ENCODE results near the gene SIGLECL1. TPM values are rescaled to one million over a fixed set of nuclear protein-coding genes. Genes with fewer than 3 reads are reported as not detected.

The SIGLECL1 gene
- total and polyA plus RNA-seq, 7 donors, result not detected

GRCh38 chr19:51293571-51294210 lies 42.8 kb downstream of the SIGLECL1 start:
- 60 to 68% (median 61%) methylated on average over 13 to 14 of the region's 14 CpGs for WGBS, 3 donors

GRCh38 chr19:51294211-51294976 lies 43.5 kb downstream of the SIGLECL1 start:
- Histone ChIP-seq H3K27me3 (ENCODE audit: insufficient read depth in 3 of 3, low read length in 2 of 3) (peaks cover 0 to 21% (median 2%) of the 10 kb centered on the region in 3 donors), H3K27ac (no peak overlapping the region), H3K4me1 (no peaks in the 10 kb centered on the region), H3K9me3 (no peaks in the 10 kb centered on the region), H3K36me3 (ENCODE audit: insufficient read depth in 1 of 2, low read depth in 1 of 2) (no peaks in the 10 kb centered on the region), H3K4me3 (no peak overlapping the region)
- 78 to 82% (median 79%) methylated on average over 23 of the region's 23 CpGs for WGBS, 3 donors
- intact Hi-C loops (cut with DNase I), result no loop called here
- no peak for ATAC-seq
- TF ChIP-seq, protein P1, sequence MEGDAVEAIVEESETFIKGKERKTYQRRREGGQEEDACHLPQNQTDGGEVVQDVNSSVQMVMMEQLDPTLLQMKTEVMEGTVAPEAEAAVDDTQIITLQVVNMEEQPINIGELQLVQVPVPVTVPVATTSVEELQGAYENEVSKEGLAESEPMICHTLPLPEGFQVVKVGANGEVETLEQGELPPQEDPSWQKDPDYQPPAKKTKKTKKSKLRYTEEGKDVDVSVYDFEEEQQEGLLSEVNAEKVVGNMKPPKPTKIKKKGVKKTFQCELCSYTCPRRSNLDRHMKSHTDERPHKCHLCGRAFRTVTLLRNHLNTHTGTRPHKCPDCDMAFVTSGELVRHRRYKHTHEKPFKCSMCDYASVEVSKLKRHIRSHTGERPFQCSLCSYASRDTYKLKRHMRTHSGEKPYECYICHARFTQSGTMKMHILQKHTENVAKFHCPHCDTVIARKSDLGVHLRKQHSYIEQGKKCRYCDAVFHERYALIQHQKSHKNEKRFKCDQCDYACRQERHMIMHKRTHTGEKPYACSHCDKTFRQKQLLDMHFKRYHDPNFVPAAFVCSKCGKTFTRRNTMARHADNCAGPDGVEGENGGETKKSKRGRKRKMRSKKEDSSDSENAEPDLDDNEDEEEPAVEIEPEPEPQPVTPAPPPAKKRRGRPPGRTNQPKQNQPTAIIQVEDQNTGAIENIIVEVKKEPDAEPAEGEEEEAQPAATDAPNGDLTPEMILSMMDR (IDR thresholded peaks at IDR 0.05), result no peak
- no peak for DNase-seq

More at GRCh38 chr19:51293571-51294210, 42.8 kb downstream of the SIGLECL1 start:
- Histone ChIP-seq H3K36me3 (ENCODE audit: insufficient read depth in 1 of 2, low read depth in 1 of 2) (no peaks in the 10 kb centered on the region), H3K9me3 (no peaks in the 10 kb centered on the region), H3K4me1 (no peaks in the 10 kb centered on the region), H3K27ac (no peak overlapping the region), H3K4me3 (no peak overlapping the region), H3K27me3 (ENCODE audit: insufficient read depth in 3 of 3, low read length in 2 of 3) (peaks cover 0 to 21% (median 2%) of the 10 kb centered on the region in 3 donors)
- TF ChIP-seq, protein P1 (IDR thresholded peaks at IDR 0.05), result no peak
- intact Hi-C loops (cut with DNase I), result no loop called here
- ATAC-seq, result no peak
- DNase-seq, result no peak

DNA sequence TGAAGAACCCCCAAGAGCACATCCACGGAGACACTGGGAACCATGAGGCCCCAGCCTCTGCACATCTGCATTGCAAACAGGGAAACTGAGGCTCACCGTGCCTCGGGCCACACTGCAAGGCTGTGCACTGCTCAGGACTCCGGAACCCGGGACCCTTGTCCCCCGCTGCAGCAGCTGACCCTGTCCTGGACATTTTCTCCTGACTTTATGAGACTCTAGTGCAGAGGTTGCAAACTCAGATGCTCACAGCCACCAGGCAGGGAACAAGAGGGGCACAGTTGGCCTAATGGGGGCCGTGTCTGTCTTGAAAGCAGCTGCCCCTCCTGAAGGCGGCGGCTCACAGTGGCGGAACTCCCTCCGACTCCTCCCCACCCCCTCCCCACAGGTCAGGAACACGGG lies 44.1 kb downstream of the SIGLECL1 start:
- H3K36me3 ChIP-seq (ENCODE audit: insufficient read depth in 1 of 2, low read depth in 1 of 2), result no peaks in the 10 kb centered on the region
- TF ChIP-seq, protein P1 (IDR thresholded peaks at IDR 0.05), result no peak
- peaks cover 0 to 21% (median 2%) of the 10 kb centered on the region in 3 donors for H3K27me3 ChIP-seq (ENCODE audit: insufficient read depth in 3 of 3, low read length in 2 of 3)
- WGBS, 3 donors, result 54 to 57% (median 56%) methylated on average over 11 to 12 of the region's 12 CpGs
- no peaks in the 10 kb centered on the region for H3K4me1 ChIP-seq
- DNase-seq (no peak), ATAC-seq (no peak)
- H3K9me3 ChIP-seq, result no peaks in the 10 kb centered on the region
- no peak overlapping the region for H3K4me3 ChIP-seq
- no peak overlapping the region for H3K27ac ChIP-seq
- intact Hi-C loops (cut with DNase I), result no loop called here

DNA sequence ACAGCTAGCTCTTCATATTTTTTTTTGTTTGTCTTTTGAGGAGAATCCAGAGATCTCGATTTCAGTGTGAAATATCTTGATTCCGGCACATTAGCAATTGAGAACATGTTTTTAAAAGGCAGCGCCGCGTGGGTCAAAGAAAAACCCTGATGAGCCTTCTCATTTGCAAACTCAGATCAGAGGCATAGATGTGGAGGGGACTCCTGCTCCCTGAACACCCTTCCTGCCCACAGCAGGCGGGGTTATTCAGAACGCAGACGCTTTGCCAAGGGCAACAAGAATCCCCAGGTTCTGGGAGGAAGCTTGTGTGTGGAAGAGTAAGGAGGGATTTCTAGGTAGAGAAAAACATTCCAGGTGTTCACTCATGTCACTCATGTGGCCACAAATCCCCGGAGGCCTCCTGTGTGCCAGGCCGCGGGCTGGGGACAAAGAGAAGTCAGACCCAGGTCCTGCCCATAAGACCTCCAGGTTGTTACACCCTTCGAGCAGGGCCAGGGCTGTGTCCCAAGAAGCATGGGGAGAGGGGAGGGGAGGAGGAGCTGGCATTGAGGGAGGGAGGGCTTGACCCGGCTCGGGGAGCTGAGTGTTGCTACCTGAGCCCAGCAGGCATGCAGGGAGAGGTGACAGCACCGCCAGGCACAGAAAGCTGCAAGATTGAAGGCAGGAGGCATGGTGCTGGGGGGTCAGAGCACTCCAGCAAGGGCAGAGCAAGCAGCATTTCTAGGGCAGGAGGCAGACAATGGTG lies 44.7 kb downstream of the SIGLECL1 start:
- no peak overlapping the region for H3K4me3 ChIP-seq
- H3K27ac ChIP-seq, result no peak overlapping the region
- peaks cover 0 to 21% (median 2%) of the 10 kb centered on the region in 3 donors for H3K27me3 ChIP-seq (ENCODE audit: insufficient read depth in 3 of 3, low read length in 2 of 3)
- no peaks in the 10 kb centered on the region for H3K36me3 ChIP-seq (ENCODE audit: insufficient read depth in 1 of 2, low read depth in 1 of 2)
- 41 to 52% (median 44%) methylated on average over 15 of the region's 15 CpGs for WGBS, 3 donors
- H3K4me1 ChIP-seq, result no peaks in the 10 kb centered on the region
- H3K9me3 ChIP-seq, result no peaks in the 10 kb centered on the region
- DNase-seq (no peak), ATAC-seq (no peak)
- intact Hi-C loops (cut with DNase I), result no loop called here
- TF ChIP-seq, protein P1 (IDR thresholded peaks at IDR 0.05), result no peak

Data from psoas muscle (tissue), 8 donors.